ENCODE measurements around the gene HDAC11. TPM values are rescaled to one million over a fixed set of nuclear protein-coding genes. Genes with fewer than 3 reads are reported as not detected.

Gene HDAC11
- polyA plus RNA-seq, 5 donors = 14.8 to 21.5 (median 19.1) TPM

Other genes starting within 250 kb of the HDAC11 start
- 10 to 100 TPM; 15.0 to 18.6 (median 15.9) TPM for gene NUP210, start 60.0 kb upstream of the HDAC11 start, polyA plus RNA-seq (ENCODE audit: insufficient read depth in 1 of 5, insufficient read length in 5 of 5, low replicate concordance in 1 of 5)
- 10 to 100 TPM; 24.9 to 34.6 (median 29.8) TPM for gene FBLN2, start 68.8 kb downstream of the HDAC11 start, polyA plus RNA-seq (ENCODE audit: insufficient read depth in 1 of 5, insufficient read length in 5 of 5, low replicate concordance in 1 of 5)

Measured in right lung (tissue), 5 donors.